Neural progenitor cell (in vitro differentiated cells): ENCODE measurements around the gene ENSA.

Source experiments
- EZH2phosphoT487 ChIP-seq: fragments of 200-600 bp; sonication (generic); IDR thresholded peaks from 2 replicates; pipeline ENCODE4 v1.6.1; 2017; ENCODE audit warnings: antibody characterized with exemption
- TF ChIP-seq, protein P1 (sequence below): fragments of 200-600 bp; sonication (generic); IDR thresholded peaks from 2 replicates; pipeline ENCODE4 v1.5.1; 2017; ENCODE audit warnings: antibody characterized with exemption, mild to moderate bottlenecking

DNA sequence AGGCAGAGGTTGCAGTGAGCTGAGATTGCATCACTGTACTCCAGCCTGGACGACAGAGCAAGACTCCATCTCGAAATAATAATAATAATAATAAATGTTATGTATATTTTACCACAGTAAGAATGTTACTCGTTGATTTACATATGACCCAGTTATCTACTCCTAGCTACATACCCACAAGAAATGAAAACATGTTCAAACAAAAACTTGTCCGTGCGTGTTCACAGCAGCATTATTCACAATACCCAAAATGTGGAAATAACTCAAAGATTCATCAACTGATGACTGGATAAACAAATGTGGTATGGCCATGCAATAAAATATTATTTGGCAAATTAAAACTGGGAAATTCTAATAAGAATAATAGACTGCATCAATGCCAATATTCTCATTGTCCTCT is 31.7 kb upstream of the ENSA start:
- no peak for TF ChIP-seq EZH2phosphoT487
- TF ChIP-seq, protein P1, sequence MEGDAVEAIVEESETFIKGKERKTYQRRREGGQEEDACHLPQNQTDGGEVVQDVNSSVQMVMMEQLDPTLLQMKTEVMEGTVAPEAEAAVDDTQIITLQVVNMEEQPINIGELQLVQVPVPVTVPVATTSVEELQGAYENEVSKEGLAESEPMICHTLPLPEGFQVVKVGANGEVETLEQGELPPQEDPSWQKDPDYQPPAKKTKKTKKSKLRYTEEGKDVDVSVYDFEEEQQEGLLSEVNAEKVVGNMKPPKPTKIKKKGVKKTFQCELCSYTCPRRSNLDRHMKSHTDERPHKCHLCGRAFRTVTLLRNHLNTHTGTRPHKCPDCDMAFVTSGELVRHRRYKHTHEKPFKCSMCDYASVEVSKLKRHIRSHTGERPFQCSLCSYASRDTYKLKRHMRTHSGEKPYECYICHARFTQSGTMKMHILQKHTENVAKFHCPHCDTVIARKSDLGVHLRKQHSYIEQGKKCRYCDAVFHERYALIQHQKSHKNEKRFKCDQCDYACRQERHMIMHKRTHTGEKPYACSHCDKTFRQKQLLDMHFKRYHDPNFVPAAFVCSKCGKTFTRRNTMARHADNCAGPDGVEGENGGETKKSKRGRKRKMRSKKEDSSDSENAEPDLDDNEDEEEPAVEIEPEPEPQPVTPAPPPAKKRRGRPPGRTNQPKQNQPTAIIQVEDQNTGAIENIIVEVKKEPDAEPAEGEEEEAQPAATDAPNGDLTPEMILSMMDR: no peak
